Activated T-cell treated with anti-CD3 and anti-CD28 coated beads, Interleukin-2, amount 50 U/mL, for 72 hours (primary cell): ENCODE results near the gene TMEM61. TPM values are rescaled to one million over a fixed set of nuclear protein-coding genes. Genes with fewer than 3 reads are reported as not detected.

Experiments used
- total RNA-seq, 2 donors: library from RNA; stranded (reverse); gene quantifications; one replicate each; pipeline ENCODE4 v1.2.3, GENCODE V29; 2022

TMEM61 gene
- total RNA-seq, 2 donors from 2014 or later, result not detected

Other genes with a start within 250 kb of the TMEM61 start
- 1 to 10 TPM; 5.5 to 7.3 TPM for gene PARS2, start 216.1 kb upstream of the TMEM61 start, total RNA-seq
- gene TTC22, start 179.3 kb upstream of the TMEM61 start, total RNA-seq, result 10 to 100 TPM; 13.3 to 15.3 TPM
- 10 to 100 TPM; 17.3 to 17.7 TPM for gene DHCR24, start 93.4 kb upstream of the TMEM61 start, total RNA-seq
- not detected for gene BSND, start 18.3 kb downstream of the TMEM61 start, total RNA-seq
- gene PCSK9, start 58.9 kb downstream of the TMEM61 start, total RNA-seq, result not detected
- gene USP24, start 234.7 kb downstream of the TMEM61 start, total RNA-seq, result 10 to 100 TPM; 46.1 to 46.2 TPM